HEK293 (cell line): ENCODE data around the gene CARD6.
"Not testable (repeated sequence)": the region's sequence is repeated elsewhere in the genome, so short reads cannot be mapped to it uniquely, and the experiment has no call there.

Experiments
- CTCF ChIA-PET: fragments of 350-600 bp; formaldehyde crosslinking; extraction: SDS; loops from one replicate; lab custom pipeline; 2021; ENCODE audit warnings: antibody characterized with exemption; lab: Yijun Ruan, JAX
- POLR2A ChIA-PET: fragments of 300-600 bp; formaldehyde crosslinking; extraction: SDS; loops from one replicate; lab custom pipeline; 2020; ENCODE audit warnings: antibody characterized with exemption, inconsistent platforms; lab: Yijun Ruan, JAX
- H3K27ac ChIP-seq: fragments of 200-500 bp; sonication (Bioruptor generic); 2 replicates; pipeline ENCODE4 v1.5.1; 2014; ENCODE audit warnings: low read depth, low read length, control low read depth, inconsistent platforms; ENCODE audit errors: extremely low read depth
- H3K36me3 ChIP-seq, 2 experiments: fragments of 200-500 bp in 1 of 2; sonication (Bioruptor generic) in 1 of 2; 1 replicate in 1 of 2; 2 replicates in 1 of 2; pipeline ENCODE4 v1.5.1; 2014 to 2017; ENCODE audit warnings: inconsistent platforms in 2 of 2, low read length in 2 of 2; ENCODE audit not compliant: control insufficient read depth in 2 of 2, insufficient read depth in 1 of 2
- H3K4me1 ChIP-seq: fragments of 200-500 bp; sonication (Bioruptor generic); 2 replicates; pipeline ENCODE4 v1.5.1; 2014; ENCODE audit warnings: mild to moderate bottlenecking, low read length, inconsistent platforms; ENCODE audit not compliant: control insufficient read depth, insufficient read depth
- H3K4me3 ChIP-seq: 2 replicates; pipeline ENCODE4 v1.5.1; 2011; ENCODE audit warnings: low read depth, mild to moderate bottlenecking, control low read depth, low read length, moderate library complexity
- H3K9me3 ChIP-seq: fragments of 200-500 bp; sonication (Bioruptor generic); 2 replicates; pipeline ENCODE4 v1.5.1; 2014; ENCODE audit warnings: low read depth, low read length, inconsistent platforms; ENCODE audit not compliant: control insufficient read depth, insufficient read depth
- BCL11B ChIP-seq: fragments of 450-650 bp; formaldehyde crosslinking; IDR thresholded peaks from 2 replicates; pipeline ENCODE4 v1.5.1; 2016; ENCODE audit warnings: low read depth, missing biosample characterization, missing genetic modification characterization
- CTCF ChIP-seq: fragments of 450-650 bp; formaldehyde crosslinking; IDR thresholded peaks from 2 replicates; pipeline ENCODE4 v1.5.1; 2016; ENCODE audit warnings: missing biosample characterization, missing genetic modification characterization
- HOXA7 ChIP-seq: sonication (generic); formaldehyde crosslinking; IDR thresholded peaks from 2 replicates; pipeline ENCODE4 v1.8.1; 2022; ENCODE audit warnings: missing genetic modification reagents, borderline replicate concordance
- KLF1 ChIP-seq: fragments of 450-650 bp; formaldehyde crosslinking; IDR thresholded peaks from 2 replicates; pipeline ENCODE4 v1.5.1; 2016; ENCODE audit warnings: missing biosample characterization, missing genetic modification characterization
- RBAK ChIP-seq: fragments of 450-650 bp; formaldehyde crosslinking; IDR thresholded peaks from 2 replicates; pipeline ENCODE4 v1.5.1; 2016; ENCODE audit warnings: missing biosample characterization, missing genetic modification characterization
- REPIN1 ChIP-seq: fragments of 450-650 bp; formaldehyde crosslinking; IDR thresholded peaks from 2 replicates; pipeline ENCODE4 v1.5.1; 2017; ENCODE audit warnings: missing biosample characterization, missing genetic modification characterization, low read depth
- SALL2 ChIP-seq: fragments of 450-650 bp; formaldehyde crosslinking; IDR thresholded peaks from 2 replicates; pipeline ENCODE4 v1.5.0; 2017; ENCODE audit warnings: missing biosample characterization, mild to moderate bottlenecking, missing genetic modification characterization, borderline replicate concordance
- ZFP69B ChIP-seq: fragments of 450-650 bp; formaldehyde crosslinking; IDR thresholded peaks from 2 replicates; pipeline ENCODE4 v1.5.1; 2016; ENCODE audit warnings: missing biosample characterization, missing genetic modification characterization
- ZNF133 ChIP-seq: fragments of 450-650 bp; formaldehyde crosslinking; IDR thresholded peaks from 2 replicates; pipeline ENCODE4 v1.5.1; 2016; ENCODE audit warnings: missing biosample characterization, missing genetic modification characterization
- ZNF26 ChIP-seq: fragments of 450-650 bp; formaldehyde crosslinking; IDR thresholded peaks from 2 replicates; pipeline ENCODE4 v1.5.1; 2016; ENCODE audit warnings: missing biosample characterization, missing genetic modification characterization
- ZNF292 ChIP-seq: fragments of 450-650 bp; formaldehyde crosslinking; IDR thresholded peaks from 2 replicates; pipeline ENCODE4 v1.5.1; 2016; ENCODE audit warnings: low read depth, missing biosample characterization, missing genetic modification characterization, borderline replicate concordance
- ZNF521 ChIP-seq: fragments of 450-650 bp; formaldehyde crosslinking; IDR thresholded peaks from 2 replicates; pipeline ENCODE4 v1.5.1; 2017; ENCODE audit warnings: missing biosample characterization, mild to moderate bottlenecking, missing genetic modification characterization
- ZNF639 ChIP-seq: fragments of 450-650 bp; formaldehyde crosslinking; IDR thresholded peaks from 2 replicates; pipeline ENCODE4 v1.5.1; 2016; ENCODE audit warnings: missing biosample characterization, missing genetic modification characterization
- ZNF654 ChIP-seq: fragments of 450-650 bp; formaldehyde crosslinking; IDR thresholded peaks from 2 replicates; pipeline ENCODE4 v1.5.1; 2016; ENCODE audit warnings: low read depth, missing biosample characterization, missing genetic modification characterization
- ZSCAN30 ChIP-seq: fragments of 450-650 bp; IDR thresholded peaks from 2 replicates; pipeline ENCODE4 v1.5.1; 2018; ENCODE audit warnings: missing biosample characterization, mild to moderate bottlenecking, missing genetic modification characterization, moderate library complexity

Gene CARD6

GRCh38 chr5:40895440-40896425, 54.6 kb downstream of the CARD6 start:
- not testable (repeated sequence) for H3K9me3 ChIP-seq, H3K4me3 ChIP-seq, H3K27ac ChIP-seq, H3K36me3 ChIP-seq, H3K4me1 ChIP-seq
- CTCF ChIA-PET = interaction anchor here (0.7 to 2.7 kb wide), 3 partner anchors 9 to 1335 kb away, joined by 3 to 9 read pairs (median 6); no protein-coding TSS in a partner anchor
- TF ChIP-seq KLF1 (tag by site-specific recombination) = peak; percentile 25; the same call in 1 of the 2 replicates
- POLR2A ChIA-PET = interaction anchor here (0.6 kb wide), 1 partner anchor 97 kb away, joined by 4 read pairs; no protein-coding TSS in a partner anchor

GRCh38 chr5:40904205-40904993, 63.2 kb downstream of the CARD6 start:
- POLR2A ChIA-PET = no interaction called here
- CTCF ChIA-PET = interaction anchor here (0.5 to 2.1 kb wide), 44 partner anchors 8 to 1324 kb away, joined by 3 to 12 read pairs (median 3); no protein-coding TSS in a partner anchor
- TF ChIP-seq SALL2 (no peak), ZNF292 (tag by site-specific recombination) (no peak), REPIN1 (tag by site-specific recombination) (no peak), ZNF133 (tag by site-specific recombination) (no peak), CTCF (tag by site-specific recombination) (peak; percentile 71; the same call in 1 of the 2 replicates), ZNF654 (tag by site-specific recombination) (peak; percentile 97)
- Histone ChIP-seq H3K36me3 (no peaks in the 10 kb centered on the region), H3K4me3 (no peak overlapping the region), H3K9me3 (no peaks in the 10 kb centered on the region), H3K27ac (no peak overlapping the region), H3K4me1 (no peaks in the 10 kb centered on the region)

GRCh38 chr5:40904994-40905306, 63.8 kb downstream of the CARD6 start:
- TF ChIP-seq ZNF639 (tag by site-specific recombination) (no peak), ZFP69B (tag by site-specific recombination) (no peak), HOXA7 (CRISPR knock-in tag) (no peak), RBAK (tag by site-specific recombination) (no peak), ZNF521 (tag by site-specific recombination) (no peak), BCL11B (no peak), ZSCAN30 (tag by site-specific recombination) (no peak), ZNF26 (no peak)
- Histone ChIP-seq H3K27ac (no peak overlapping the region), H3K9me3 (no peaks in the 10 kb centered on the region), H3K36me3 (no peaks in the 10 kb centered on the region), H3K4me1 (no peaks in the 10 kb centered on the region), H3K4me3 (no peak overlapping the region)
- CTCF ChIA-PET = interaction anchor here (0.6 to 2.1 kb wide), 34 partner anchors 8 to 1324 kb away, joined by 3 to 12 read pairs (median 4); no protein-coding TSS in a partner anchor
- POLR2A ChIA-PET = no interaction called here
